ENCODE measurements around the gene RETREG1. TPM values are rescaled to one million over a fixed set of nuclear protein-coding genes. Genes with fewer than 3 reads are reported as not detected.

Gene RETREG1
- total and polyA plus RNA-seq, 2 donors (not counting 3 experiments of a cell fraction or from before 2014, with no cell fraction given), result 0.46 TPM; not detected in 1

DNA sequence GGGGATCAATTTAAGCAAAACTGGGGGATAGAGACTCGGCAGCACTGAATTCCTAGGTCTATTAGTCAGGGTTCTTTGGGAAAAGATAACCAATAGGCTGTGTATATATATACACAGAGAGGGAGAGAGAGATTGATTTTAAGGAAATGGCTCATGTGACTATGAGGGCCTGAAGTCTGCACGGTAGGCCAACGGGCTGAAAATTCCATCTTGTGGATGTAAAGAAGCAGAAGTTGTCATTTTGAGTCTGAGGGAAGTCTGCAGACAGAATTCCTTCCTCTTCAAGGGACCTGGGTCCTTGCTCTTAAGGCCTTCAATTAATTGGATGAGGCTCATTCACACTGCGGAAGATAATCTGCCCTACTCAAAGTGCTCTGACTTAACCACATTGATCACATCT lies 91.1 kb downstream of the RETREG1 start:
- no TSS peak for BruUV-seq (replicated peaks)
- Histone ChIP-seq H3K79me2 (ENCODE audit: control insufficient read depth, insufficient read depth, low read length) (no peaks in the 10 kb centered on the region), H3K4me3 (replicated peaks in 1 of 3; ENCODE audit: insufficient read depth in 1 of 3, low read depth in 1 of 3, low read length in 3 of 3) (no peak overlapping the region), H4K20me1 (replicated peaks; ENCODE audit: control insufficient read depth, extremely low read depth, insufficient read depth, low read length) (no peaks in the 10 kb centered on the region), H3K27me3 (ENCODE audit: control insufficient read depth in 2 of 2, insufficient read depth in 2 of 2, low read length in 2 of 2) (peaks cover 0 to 4% of the 10 kb centered on the region in 2 experiments), H3K9me1 (replicated peaks; ENCODE audit: control insufficient read depth, extremely low read depth, insufficient read depth, low read length) (no peaks in the 10 kb centered on the region), H3K36me3 (ENCODE audit: control insufficient read depth in 2 of 2, extremely low read depth in 1 of 2, insufficient read depth in 2 of 2, low read length in 2 of 2) (no peaks in the 10 kb centered on the region), H3K4me1 (ENCODE audit: control insufficient read depth, extremely low read depth, insufficient read depth, low read length) (no peaks in the 10 kb centered on the region), H3K9ac (replicated peaks; ENCODE audit: extremely low read depth, insufficient read depth, low read length) (no peak overlapping the region), H2AFZ (ENCODE audit: low read depth, low read length) (no peak overlapping the region), H3K27ac (ENCODE audit: insufficient read depth, low read depth, low read length) (no peak overlapping the region), H3K9me3 (replicated peaks; ENCODE audit: control insufficient read depth, insufficient read depth, low read length) (no peaks in the 10 kb centered on the region), H3K4me2 (ENCODE audit: insufficient read depth, low read length) (no peak overlapping the region)
- no peak for TF ChIP-seq EZH2 (IDR thresholded peaks at IDR 0.05; ENCODE audit: borderline replicate concordance, low read depth, low read length, severe bottlenecking)
- no peak for TF ChIP-seq MAX (IDR thresholded peaks at IDR 0.05; ENCODE audit: insufficient read depth, insufficient read length)
- no peak for TF ChIP-seq JUN (IDR thresholded peaks at IDR 0.05; ENCODE audit: borderline replicate concordance, insufficient read depth, insufficient read length, low read depth)
- TF ChIP-seq CTCF (IDR thresholded peaks at IDR 0.05; ENCODE audit: extremely low read depth in 1 of 2, insufficient read depth in 1 of 2, low read depth in 1 of 2, low read length in 2 of 2), result no peak
- no peak for TF ChIP-seq FOS (IDR thresholded peaks at IDR 0.05; ENCODE audit: borderline replicate concordance, insufficient read depth, low read length)
- TF ChIP-seq MYC (IDR thresholded peaks at IDR 0.05; ENCODE audit: low read depth, low read length), result no peak
- no peak for TF ChIP-seq GATA2 (IDR thresholded peaks at IDR 0.05; ENCODE audit: insufficient read depth, insufficient read length, low read depth, low read length)
- no peak for TF ChIP-seq POLR2AphosphoS5 (IDR thresholded peaks at IDR 0.05; ENCODE audit: insufficient read depth, low read depth, low read length)
- no peak for TF ChIP-seq POLR2A (IDR thresholded peaks at IDR 0.05; ENCODE audit: low read depth, low read length)
- dilution Hi-C loops (cut with MboI; ENCODE audit: extremely low pct_ligation_motif_present, low sequenced_read_pairs) (no loop called here), intact Hi-C loops (cut with micrococcal nuclease) (no loop called here)
- no peak for DNase-seq (ENCODE audit: low read depth, low spot score)
- ChIA-PET CTCF (no interaction called here), POLR2A (no interaction called here)
- FAIRE-seq, result no peak
